SK-N-SH (cell line): ENCODE results near the gene ITGAL. TPM values are rescaled to one million over a fixed set of nuclear protein-coding genes. Genes with fewer than 3 reads are reported as not detected.
A peak's percentile ranks its signal among the peaks of the same experiment; 100 is the strongest.

Experiments used
- CTCF ChIA-PET: fragments of 300-600, 350-600 bp; formaldehyde crosslinking; extraction: SDS; loops from one replicate; lab custom pipeline; 2021; lab: Yijun Ruan, JAX
- POLR2A ChIA-PET: fragments of 350-600 bp; sonication (Branson Sonifier 250); formaldehyde crosslinking; extraction: SDS; loops from one replicate; lab custom pipeline; 2020; ENCODE audit warnings: antibody characterized with exemption, inconsistent platforms; lab: Yijun Ruan, JAX
- DNase-seq: peaks from one replicate; pipeline ENCODE4 v3.0.0; 2012
- H2AFZ ChIP-seq: fragments of 200-600 bp; sonication (generic); 2 replicates; pipeline ENCODE4 v1.8.1; 2016; ENCODE audit warnings: antibody characterized with exemption, mild to moderate bottlenecking, low read depth
- H3F3A ChIP-seq: fragments of 200-600 bp; sonication (generic); replicated peaks from 2 replicates; pipeline ENCODE3; 2016; ENCODE audit warnings: antibody characterized with exemption, mild to moderate bottlenecking; ENCODE audit not compliant: insufficient read depth
- H3K27ac ChIP-seq, 2 experiments: fragments of 200-500 bp in 1 of 2; fragments of 200-600 bp in 1 of 2; sonication (Bioruptor generic) in 1 of 2; sonication (generic), shearing (Covaris generic) in 1 of 2; 2 replicates each; pipeline versions ENCODE4 v1.5.1 to v1.6.1; 2014 to 2016; ENCODE audit warnings: low read depth in 2 of 2, inconsistent platforms in 1 of 2, low read length in 1 of 2, mild to moderate bottlenecking in 1 of 2, mixed read lengths in 1 of 2
- H3K27me3 ChIP-seq: fragments of 200-600 bp; sonication (generic), shearing (Covaris generic); 2 replicates; pipeline ENCODE4 v1.6.1; 2016; ENCODE audit warnings: mixed run types; ENCODE audit not compliant: insufficient read depth
- H3K36me3 ChIP-seq, 2 experiments: fragments of 200-500 bp in 1 of 2; fragments of 200-600 bp in 1 of 2; sonication (Bioruptor generic) in 1 of 2; sonication (generic) in 1 of 2; replicated peaks in 1 of 2; 2 replicates each; pipeline versions ENCODE3 to v1.5.1; 2014 to 2016; ENCODE audit warnings: low read length in 1 of 2, mild to moderate bottlenecking in 1 of 2; ENCODE audit not compliant: insufficient read depth in 2 of 2, control insufficient read depth in 1 of 2
- H3K4me1 ChIP-seq, 2 experiments: fragments of 200-500 bp in 1 of 2; fragments of 200-600 bp in 1 of 2; sonication (Bioruptor generic) in 1 of 2; sonication (generic), shearing (Covaris generic) in 1 of 2; 2 replicates each; pipeline versions ENCODE4 v1.5.1 to v1.6.1; 2014 to 2016; ENCODE audit warnings: low read depth in 1 of 2, low read length in 1 of 2, mixed run types in 1 of 2; ENCODE audit not compliant: insufficient read depth in 2 of 2, control insufficient read depth in 1 of 2
- H3K4me2 ChIP-seq: fragments of 200-600 bp; sonication (generic), shearing (Covaris generic); 2 replicates; pipeline ENCODE4 v1.6.1; 2017; ENCODE audit warnings: mixed run types
- H3K4me3 ChIP-seq, 2 experiments: fragments of 200-500 bp in 1 of 2; fragments of 200-600 bp in 1 of 2; sonication (Bioruptor generic) in 1 of 2; sonication (generic), shearing (Covaris generic) in 1 of 2; 2 replicates each; pipeline versions ENCODE4 v1.5.1 to v1.8.1; 2014 to 2016; ENCODE audit warnings: low read depth in 2 of 2, inconsistent platforms in 1 of 2, low read length in 1 of 2, mild to moderate bottlenecking in 1 of 2, mixed read lengths in 1 of 2, moderate library complexity in 1 of 2
- H3K79me2 ChIP-seq: fragments of 200-600 bp; sonication (generic); 2 replicates; pipeline ENCODE4 v1.8.1; 2017; ENCODE audit warnings: mild to moderate bottlenecking; ENCODE audit not compliant: insufficient read depth
- H3K9ac ChIP-seq: fragments of 200-600 bp; sonication (generic); 2 replicates; pipeline ENCODE4 v1.6.1; 2017; ENCODE audit warnings: mixed run types
- H3K9me2 ChIP-seq: fragments of 200-600 bp; sonication (generic); 2 replicates; pipeline ENCODE4 v1.6.1; 2017; ENCODE audit warnings: mixed run types
- H3K9me3 ChIP-seq: fragments of 200-600 bp; sonication (generic); 2 replicates; pipeline ENCODE4 v1.6.1; 2017; ENCODE audit warnings: mixed run types, mild to moderate bottlenecking, moderate library complexity
- H4K20me1 ChIP-seq: fragments of 200-600 bp; sonication (generic); 2 replicates; pipeline ENCODE4 v1.6.1; 2017; ENCODE audit warnings: mild to moderate bottlenecking, mixed run types; ENCODE audit not compliant: insufficient read depth
- EP300 ChIP-seq, 2 experiments: IDR thresholded peaks; 2 replicates each; pipeline versions ENCODE4 v1.4.0 to v1.6.1; 2012; ENCODE audit warnings: borderline replicate concordance in 1 of 2, low read depth in 1 of 2, low read length in 1 of 2
- FOXJ3 ChIP-seq: sonication (generic); formaldehyde crosslinking; IDR thresholded peaks from 2 replicates; pipeline ENCODE4 v1.5.1; 2020; ENCODE audit warnings: mild to moderate bottlenecking, missing genetic modification reagents
- FOXM1 ChIP-seq: IDR thresholded peaks from 2 replicates; pipeline ENCODE4 v1.4.0; 2012; ENCODE audit warnings: low read depth, mild to moderate bottlenecking
- GABPA ChIP-seq: IDR thresholded peaks from 2 replicates; pipeline ENCODE4 v1.4.0; 2012; ENCODE audit warnings: low read depth, mild to moderate bottlenecking
- GATA2 ChIP-seq: sonication (generic); formaldehyde crosslinking; IDR thresholded peaks from 2 replicates; pipeline ENCODE4 v1.5.0; 2020; ENCODE audit warnings: mild to moderate bottlenecking, missing genetic modification reagents
- NRF1 ChIP-seq: IDR thresholded peaks from 2 replicates; pipeline ENCODE4 v1.6.1; 2012; ENCODE audit warnings: low read depth, mild to moderate bottlenecking, low read length
- POLR2AphosphoS5 ChIP-seq: IDR thresholded peaks from 2 replicates; pipeline ENCODE4 v1.6.1; 2012; ENCODE audit warnings: low read depth, low read length
- RFX5 ChIP-seq: IDR thresholded peaks from 2 replicates; pipeline ENCODE4 v1.6.1; 2012; ENCODE audit warnings: mild to moderate bottlenecking, improper control_type of control experiment, low read length
- RXRA ChIP-seq: IDR thresholded peaks from 2 replicates; pipeline ENCODE4 v1.4.0; 2012; ENCODE audit warnings: low read depth, mild to moderate bottlenecking, borderline replicate concordance
- SMC3 ChIP-seq: IDR thresholded peaks from 2 replicates; pipeline ENCODE4 v1.6.1; 2012; ENCODE audit warnings: low read depth, low read length, improper control_type of control experiment
- TCF12 ChIP-seq: IDR thresholded peaks from 2 replicates; pipeline ENCODE4 v1.4.0; 2012
- WGBS: methylation state at CpG from one replicate; pipeline ENCODE4 v1.1.6; 2017; ENCODE audit warnings: low lambda C conversion rate; 5-methylcytosine and 5-hydroxymethylcytosine counted together
- polyA plus RNA-seq, 3 experiments: library from polyadenylated mRNA; depleted of rRNA; stranded (reverse); fragments of >200 nt; gene quantifications; 2 replicates each; pipeline ENCODE4 v1.2.3, GENCODE V29; 2012
- TF ChIP-seq, protein P1 (sequence below): IDR thresholded peaks from 2 replicates; pipeline ENCODE4; 2012
- TF ChIP-seq, protein P2 (sequence below): IDR thresholded peaks from 2 replicates; pipeline ENCODE4 v1.6.1; 2012; ENCODE audit warnings: mild to moderate bottlenecking, low read depth, low read length, moderate library complexity
- TF ChIP-seq, protein P3 (sequence below): IDR thresholded peaks from 2 replicates; pipeline ENCODE4 v1.4.0; 2012; ENCODE audit warnings: low read depth
- TF ChIP-seq, protein P4 (sequence below): fragments of 150-350 bp; IDR thresholded peaks from 2 replicates; pipeline ENCODE4 v1.6.1; 2016; ENCODE audit warnings: mild to moderate bottlenecking, low read depth, low read length
- TF ChIP-seq, protein P5 (sequence below): IDR thresholded peaks from 2 replicates; pipeline ENCODE4 v1.4.0; 2012; ENCODE audit warnings: low read depth, borderline replicate concordance

ITGAL gene
- polyA plus RNA-seq, 1 of the 3 experiments (the other 2 are of a cell fraction), result 0.12 TPM

DNA sequence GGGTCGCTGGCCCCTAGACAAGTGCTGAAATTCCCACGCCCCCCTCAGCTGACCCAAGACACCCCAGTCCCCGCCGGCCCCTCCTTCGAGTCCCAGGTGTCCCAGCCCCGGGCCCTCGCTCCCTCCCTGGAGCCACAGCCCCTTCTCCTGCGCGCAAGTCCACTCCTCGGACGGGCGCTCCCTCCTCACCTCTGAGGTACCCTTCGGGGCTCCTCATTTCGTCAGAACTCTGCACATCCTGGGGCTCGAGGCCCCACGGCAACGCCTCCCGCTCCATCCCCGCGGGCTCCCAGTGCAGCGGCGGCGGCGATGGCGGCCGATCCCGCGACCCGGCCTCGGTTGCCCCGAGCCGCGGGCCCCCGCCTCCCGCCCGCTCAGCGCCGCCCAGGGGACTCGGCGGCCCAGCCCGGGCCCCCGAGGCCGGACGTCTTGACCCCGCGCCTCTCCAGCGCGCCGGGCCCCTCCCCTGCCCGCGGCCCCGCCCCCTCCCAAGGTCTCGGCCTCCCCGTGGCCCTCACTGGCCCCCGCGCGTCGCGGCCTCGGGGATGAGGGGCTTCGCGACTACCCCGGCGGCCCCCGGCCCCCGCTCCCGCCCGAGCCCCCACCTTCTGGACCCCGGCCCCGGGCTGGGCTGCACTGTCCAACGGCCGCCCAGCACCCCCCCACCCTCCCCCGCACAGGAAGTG, 53.7 kb downstream of the ITGAL start, which contains the start of gene ZNF768:
TSS of gene ZNF768 (minus strand) at position 430 of the 686 bp plus-strand sequence. CDS start at position 277, 153 bp downstream.
- TF ChIP-seq FOXJ3 (CRISPR knock-in tag), result no peak
- TF ChIP-seq, protein P1, sequence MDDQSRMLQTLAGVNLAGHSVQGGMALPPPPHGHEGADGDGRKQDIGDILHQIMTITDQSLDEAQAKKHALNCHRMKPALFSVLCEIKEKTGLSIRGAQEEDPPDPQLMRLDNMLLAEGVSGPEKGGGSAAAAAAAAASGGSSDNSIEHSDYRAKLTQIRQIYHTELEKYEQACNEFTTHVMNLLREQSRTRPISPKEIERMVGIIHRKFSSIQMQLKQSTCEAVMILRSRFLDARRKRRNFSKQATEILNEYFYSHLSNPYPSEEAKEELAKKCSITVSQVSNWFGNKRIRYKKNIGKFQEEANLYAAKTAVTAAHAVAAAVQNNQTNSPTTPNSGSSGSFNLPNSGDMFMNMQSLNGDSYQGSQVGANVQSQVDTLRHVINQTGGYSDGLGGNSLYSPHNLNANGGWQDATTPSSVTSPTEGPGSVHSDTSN, result peak; percentile 0; the same call in 1 of the 2 replicates
- TF ChIP-seq, protein P2, sequence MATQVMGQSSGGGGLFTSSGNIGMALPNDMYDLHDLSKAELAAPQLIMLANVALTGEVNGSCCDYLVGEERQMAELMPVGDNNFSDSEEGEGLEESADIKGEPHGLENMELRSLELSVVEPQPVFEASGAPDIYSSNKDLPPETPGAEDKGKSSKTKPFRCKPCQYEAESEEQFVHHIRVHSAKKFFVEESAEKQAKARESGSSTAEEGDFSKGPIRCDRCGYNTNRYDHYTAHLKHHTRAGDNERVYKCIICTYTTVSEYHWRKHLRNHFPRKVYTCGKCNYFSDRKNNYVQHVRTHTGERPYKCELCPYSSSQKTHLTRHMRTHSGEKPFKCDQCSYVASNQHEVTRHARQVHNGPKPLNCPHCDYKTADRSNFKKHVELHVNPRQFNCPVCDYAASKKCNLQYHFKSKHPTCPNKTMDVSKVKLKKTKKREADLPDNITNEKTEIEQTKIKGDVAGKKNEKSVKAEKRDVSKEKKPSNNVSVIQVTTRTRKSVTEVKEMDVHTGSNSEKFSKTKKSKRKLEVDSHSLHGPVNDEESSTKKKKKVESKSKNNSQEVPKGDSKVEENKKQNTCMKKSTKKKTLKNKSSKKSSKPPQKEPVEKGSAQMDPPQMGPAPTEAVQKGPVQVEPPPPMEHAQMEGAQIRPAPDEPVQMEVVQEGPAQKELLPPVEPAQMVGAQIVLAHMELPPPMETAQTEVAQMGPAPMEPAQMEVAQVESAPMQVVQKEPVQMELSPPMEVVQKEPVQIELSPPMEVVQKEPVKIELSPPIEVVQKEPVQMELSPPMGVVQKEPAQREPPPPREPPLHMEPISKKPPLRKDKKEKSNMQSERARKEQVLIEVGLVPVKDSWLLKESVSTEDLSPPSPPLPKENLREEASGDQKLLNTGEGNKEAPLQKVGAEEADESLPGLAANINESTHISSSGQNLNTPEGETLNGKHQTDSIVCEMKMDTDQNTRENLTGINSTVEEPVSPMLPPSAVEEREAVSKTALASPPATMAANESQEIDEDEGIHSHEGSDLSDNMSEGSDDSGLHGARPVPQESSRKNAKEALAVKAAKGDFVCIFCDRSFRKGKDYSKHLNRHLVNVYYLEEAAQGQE, result peak; percentile 88
- no peak for TF ChIP-seq RFX5
- Histone ChIP-seq H3K9me2 (no peaks in the 10 kb centered on the region), H2AFZ (peak within 1 kb of the TSS; percentile 72; the same call in 1 of the 2 replicates), H3K36me3 (peaks cover 3 to 12% of the 10 kb centered on the region in 2 experiments), H3K4me3 (peak within 1 kb of the TSS; percentile 80 to 83), H3K79me2 (no peaks in the 10 kb centered on the region), H4K20me1 (no peaks in the 10 kb centered on the region), H3K27me3 (no peaks in the 10 kb centered on the region), H3K4me2 (peak within 1 kb of the TSS; percentile 94), H3K4me1 (peaks cover 6 to 11% of the 10 kb centered on the region in 2 experiments; a peak in 3 of 4 replicates), H3K9ac (peak within 1 kb of the TSS; percentile 96), H3K27ac (peak within 1 kb of the TSS; percentile 94 to 98), H3K9me3 (no peaks in the 10 kb centered on the region), H3F3A (no peaks in the 10 kb centered on the region)
- ChIA-PET CTCF (interaction anchor here (0.9 to 2.5 kb wide), 6 partner anchors 9 to 96 kb away, joined by 3 to 15 read pairs (median 6); partner anchors contain the start of genes DCTPP1 and ZNF747), POLR2A (interaction anchor here (0.7 to 2.1 kb wide), 6 partner anchors 9 to 132 kb away, joined by 3 to 6 read pairs (median 4); partner anchors contain the start of genes DCTPP1, FBRS and SEPHS2)
- DNase-seq, result peak; percentile 94
- WGBS, result 2% methylated on average over 28 of the region's 73 CpGs

DNA sequence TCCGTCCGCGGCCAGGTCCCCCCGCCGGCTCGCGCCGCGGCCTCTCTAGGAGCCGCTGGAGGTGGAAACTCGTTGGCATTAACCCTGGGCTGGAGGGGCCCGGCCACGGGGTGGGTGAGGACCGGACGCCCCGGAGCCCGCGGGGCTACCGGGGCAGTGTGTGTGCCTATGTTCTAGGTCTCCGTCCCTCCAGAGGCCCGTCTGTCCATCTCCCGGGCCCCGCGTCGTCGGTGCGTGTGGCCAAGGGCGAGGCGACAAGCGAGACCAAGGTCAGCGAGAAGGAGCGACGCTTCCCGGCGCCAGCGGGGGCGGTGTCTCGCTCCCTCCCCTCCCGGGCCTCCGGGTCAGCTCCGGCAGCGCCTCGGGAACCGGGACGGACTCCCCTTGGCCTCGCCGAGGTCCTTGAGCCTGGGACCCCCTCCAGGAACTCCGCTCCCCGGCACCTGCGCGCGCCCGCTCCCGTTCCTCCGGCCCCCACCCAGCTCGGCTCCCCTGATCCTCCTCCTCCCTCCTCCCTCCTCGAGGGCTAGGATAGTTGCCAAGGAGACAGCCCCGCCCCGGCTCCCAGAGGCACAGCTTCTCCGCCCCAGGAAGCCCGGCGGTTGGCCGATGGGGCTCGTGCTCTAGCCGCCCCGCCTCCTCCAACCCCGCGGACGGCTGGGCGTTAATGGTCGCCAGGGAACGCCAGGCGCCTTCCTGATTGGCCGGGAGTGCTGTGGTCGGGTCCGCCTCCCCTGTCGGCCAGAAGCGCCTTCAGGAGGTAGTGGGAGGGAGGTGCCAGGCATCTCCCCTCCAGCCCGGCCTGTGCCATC, 54.5 kb downstream of the ITGAL start:
- Histone ChIP-seq H3K9ac (peak overlapping the region; percentile 96), H2AFZ (peak overlapping the region; percentile 82; the same call in 1 of the 2 replicates), H3F3A (peaks cover 3% of the 10 kb centered on the region), H3K4me3 (peak overlapping the region; percentile 80), H3K27me3 (no peaks in the 10 kb centered on the region), H4K20me1 (no peaks in the 10 kb centered on the region), H3K9me3 (no peaks in the 10 kb centered on the region), H3K4me2 (peak overlapping the region; percentile 94), H3K36me3 (peaks cover 10 to 12% of the 10 kb centered on the region in 2 experiments), H3K27ac (peak overlapping the region; percentile 94 to 98), H3K9me2 (no peaks in the 10 kb centered on the region), H3K79me2 (no peaks in the 10 kb centered on the region), H3K4me1 (peaks cover 6 to 11% of the 10 kb centered on the region in 2 experiments; a peak in 3 of 4 replicates)
- WGBS, result 0% methylated on average over 1 of the region's 79 CpGs
- ChIA-PET CTCF (interaction anchor here (0.8 to 2.5 kb wide), 8 partner anchors 9 to 97 kb away, joined by 3 to 15 read pairs (median 4); partner anchors contain the start of genes DCTPP1, ZNF688 and ZNF764), POLR2A (interaction anchor here (0.7 to 1.6 kb wide), 7 partner anchors 8 to 132 kb away, joined by 3 to 6 read pairs (median 3); partner anchors contain the start of genes DCTPP1, FBRS, PRR14 and SEPHS2)
- DNase-seq, result peak; percentile 97
- no peak for TF ChIP-seq FOXM1
- TF ChIP-seq, protein P3, sequence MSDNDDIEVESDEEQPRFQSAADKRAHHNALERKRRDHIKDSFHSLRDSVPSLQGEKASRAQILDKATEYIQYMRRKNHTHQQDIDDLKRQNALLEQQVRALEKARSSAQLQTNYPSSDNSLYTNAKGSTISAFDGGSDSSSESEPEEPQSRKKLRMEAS, result peak; percentile 32
- TF ChIP-seq, protein P4, sequence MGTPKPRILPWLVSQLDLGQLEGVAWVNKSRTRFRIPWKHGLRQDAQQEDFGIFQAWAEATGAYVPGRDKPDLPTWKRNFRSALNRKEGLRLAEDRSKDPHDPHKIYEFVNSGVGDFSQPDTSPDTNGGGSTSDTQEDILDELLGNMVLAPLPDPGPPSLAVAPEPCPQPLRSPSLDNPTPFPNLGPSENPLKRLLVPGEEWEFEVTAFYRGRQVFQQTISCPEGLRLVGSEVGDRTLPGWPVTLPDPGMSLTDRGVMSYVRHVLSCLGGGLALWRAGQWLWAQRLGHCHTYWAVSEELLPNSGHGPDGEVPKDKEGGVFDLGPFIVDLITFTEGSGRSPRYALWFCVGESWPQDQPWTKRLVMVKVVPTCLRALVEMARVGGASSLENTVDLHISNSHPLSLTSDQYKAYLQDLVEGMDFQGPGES, result no peak
- TF ChIP-seq NRF1, result no peak
- TF ChIP-seq, protein P5, sequence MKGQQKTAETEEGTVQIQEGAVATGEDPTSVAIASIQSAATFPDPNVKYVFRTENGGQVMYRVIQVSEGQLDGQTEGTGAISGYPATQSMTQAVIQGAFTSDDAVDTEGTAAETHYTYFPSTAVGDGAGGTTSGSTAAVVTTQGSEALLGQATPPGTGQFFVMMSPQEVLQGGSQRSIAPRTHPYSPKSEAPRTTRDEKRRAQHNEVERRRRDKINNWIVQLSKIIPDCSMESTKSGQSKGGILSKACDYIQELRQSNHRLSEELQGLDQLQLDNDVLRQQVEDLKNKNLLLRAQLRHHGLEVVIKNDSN, result peak; percentile 31
- peak; percentile 84 for TF ChIP-seq GABPA
- peak in 1 of 2 experiments; percentile 22; a peak in 1 of 4 replicates for TF ChIP-seq EP300 (IDR thresholded peaks at IDR 0.05; ENCODE audit: borderline replicate concordance in 1 of 2, low read depth in 1 of 2, low read length in 1 of 2)
- TF ChIP-seq GATA2 (CRISPR knock-in tag), result peak; percentile 11; the same call in 1 of the 2 replicates
- TF ChIP-seq TCF12, result 0 out of 2 replicates have a peak, but pooled peaks have one; percentile 2
- peak; percentile 18; the same call in 1 of the 2 replicates for TF ChIP-seq RXRA
- TF ChIP-seq POLR2AphosphoS5, result peak; percentile 73
- TF ChIP-seq SMC3, result peak; percentile 22; the same call in 1 of the 2 replicates
